AG10803 (cell line): ENCODE results near the gene SLC4A2.

Source experiments
- DNase-seq: peaks from one replicate; pipeline ENCODE4 v3.0.0; 2010; ENCODE audit warnings: low read depth
- H3K4me3 ChIP-seq: 2 replicates; pipeline ENCODE4 v1.5.1; 2011; ENCODE audit warnings: mild to moderate bottlenecking, low read length, control low read depth
- TF ChIP-seq, protein P1 (sequence below): conservative IDR thresholded peaks from 2 replicates; pipeline ENCODE4 v1.5.1; 2011; ENCODE audit warnings: mild to moderate bottlenecking, low read length, control low read depth, inconsistent platforms

Gene SLC4A2

DNA sequence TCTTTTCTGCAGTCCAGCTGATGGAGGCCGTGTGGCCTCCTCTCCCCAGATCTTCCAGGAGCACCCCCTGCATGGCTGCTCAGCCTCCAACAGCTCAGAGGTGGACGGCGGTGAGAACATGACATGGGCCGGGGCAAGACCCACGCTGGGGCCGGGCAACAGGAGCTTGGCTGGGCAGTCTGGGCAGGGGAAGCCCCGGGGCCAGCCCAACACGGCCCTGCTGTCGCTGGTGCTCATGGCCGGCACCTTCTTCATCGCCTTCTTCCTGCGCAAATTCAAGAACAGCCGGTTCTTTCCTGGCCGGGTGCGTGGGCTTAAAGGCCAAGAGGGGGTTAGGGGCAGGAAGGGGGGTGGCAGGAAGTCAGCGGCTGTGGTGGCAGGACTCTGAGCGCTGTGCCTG is 14.6 kb downstream of the SLC4A2 start:
- TF ChIP-seq, protein P1, sequence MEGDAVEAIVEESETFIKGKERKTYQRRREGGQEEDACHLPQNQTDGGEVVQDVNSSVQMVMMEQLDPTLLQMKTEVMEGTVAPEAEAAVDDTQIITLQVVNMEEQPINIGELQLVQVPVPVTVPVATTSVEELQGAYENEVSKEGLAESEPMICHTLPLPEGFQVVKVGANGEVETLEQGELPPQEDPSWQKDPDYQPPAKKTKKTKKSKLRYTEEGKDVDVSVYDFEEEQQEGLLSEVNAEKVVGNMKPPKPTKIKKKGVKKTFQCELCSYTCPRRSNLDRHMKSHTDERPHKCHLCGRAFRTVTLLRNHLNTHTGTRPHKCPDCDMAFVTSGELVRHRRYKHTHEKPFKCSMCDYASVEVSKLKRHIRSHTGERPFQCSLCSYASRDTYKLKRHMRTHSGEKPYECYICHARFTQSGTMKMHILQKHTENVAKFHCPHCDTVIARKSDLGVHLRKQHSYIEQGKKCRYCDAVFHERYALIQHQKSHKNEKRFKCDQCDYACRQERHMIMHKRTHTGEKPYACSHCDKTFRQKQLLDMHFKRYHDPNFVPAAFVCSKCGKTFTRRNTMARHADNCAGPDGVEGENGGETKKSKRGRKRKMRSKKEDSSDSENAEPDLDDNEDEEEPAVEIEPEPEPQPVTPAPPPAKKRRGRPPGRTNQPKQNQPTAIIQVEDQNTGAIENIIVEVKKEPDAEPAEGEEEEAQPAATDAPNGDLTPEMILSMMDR: no peak
- DNase-seq: no peak
- no peak overlapping the region for H3K4me3 ChIP-seq

DNA sequence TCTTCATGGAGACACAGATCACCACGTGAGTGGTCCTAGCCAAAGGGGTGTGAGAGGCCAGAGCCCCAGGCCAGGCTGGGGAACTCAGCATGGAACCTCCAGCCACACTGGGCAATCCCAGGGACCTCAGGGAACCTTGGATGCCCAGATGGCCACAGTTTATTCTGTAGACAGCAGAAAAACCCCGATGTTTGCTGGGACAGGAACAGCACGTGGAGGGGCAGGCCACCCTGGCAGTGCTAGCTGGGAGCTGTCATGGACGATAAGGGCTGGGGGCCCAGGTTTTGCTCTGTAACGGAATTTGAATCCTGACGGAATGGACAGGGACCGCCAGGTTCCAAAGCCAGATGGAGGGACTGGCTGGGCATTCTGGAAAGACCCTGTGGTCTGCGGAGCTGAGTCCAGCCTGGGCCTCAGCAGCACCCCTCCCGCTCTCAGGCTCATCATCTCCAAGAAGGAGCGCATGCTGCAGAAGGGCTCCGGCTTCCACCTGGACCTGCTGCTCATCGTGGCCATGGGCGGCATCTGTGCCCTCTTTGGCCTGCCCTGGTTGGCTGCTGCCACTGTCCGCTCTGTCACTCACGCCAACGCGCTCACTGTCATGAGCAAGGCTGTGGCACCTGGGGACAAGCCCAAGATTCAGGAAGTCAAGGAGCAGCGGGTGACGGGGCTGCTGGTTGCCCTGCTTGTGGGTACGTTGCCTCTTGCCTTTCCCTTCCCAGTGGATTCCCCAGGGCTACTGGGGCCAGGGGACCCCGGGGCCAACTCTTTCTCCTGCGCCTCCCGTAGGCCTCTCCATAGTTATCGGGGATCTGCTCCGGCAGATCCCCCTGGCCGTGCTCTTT is 15.7 kb downstream of the SLC4A2 start:
- DNase-seq: no peak
- TF ChIP-seq, protein P1: no peak
- H3K4me3 ChIP-seq: no peak overlapping the region

DNA sequence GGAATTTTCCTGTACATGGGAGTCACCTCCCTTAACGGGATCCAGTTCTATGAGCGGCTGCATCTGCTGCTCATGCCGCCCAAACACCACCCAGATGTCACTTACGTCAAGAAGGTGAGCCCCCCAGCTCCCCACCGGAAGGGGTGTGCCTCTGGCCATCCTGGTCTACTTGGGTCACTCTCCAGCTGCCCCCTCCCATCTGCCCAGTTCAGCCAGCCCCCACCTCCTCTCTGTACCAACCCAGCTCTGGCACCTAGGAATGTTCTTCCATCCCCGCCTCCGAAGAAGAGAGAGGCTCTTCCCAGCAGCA is 16.2 kb downstream of the SLC4A2 start:
- TF ChIP-seq, protein P1: no peak
- no peak overlapping the region for H3K4me3 ChIP-seq
- DNase-seq: no peak

DNA sequence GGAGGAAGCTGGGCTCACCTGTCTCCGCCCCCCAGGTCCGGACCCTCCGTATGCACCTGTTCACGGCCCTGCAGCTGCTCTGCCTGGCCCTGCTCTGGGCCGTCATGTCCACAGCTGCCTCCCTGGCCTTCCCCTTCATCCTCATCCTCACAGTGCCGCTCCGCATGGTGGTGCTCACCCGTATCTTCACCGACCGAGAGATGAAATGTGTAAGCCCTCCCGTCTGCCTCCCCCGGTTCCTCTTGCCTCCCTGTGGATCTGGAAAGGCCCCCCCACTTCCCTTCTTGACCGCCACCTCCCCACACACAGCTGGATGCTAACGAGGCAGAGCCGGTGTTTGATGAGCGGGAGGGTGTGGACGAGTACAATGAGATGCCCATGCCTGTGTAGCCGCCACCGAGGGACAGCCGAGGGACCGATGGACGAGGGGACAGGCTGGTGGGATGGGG is 16.6 kb downstream of the SLC4A2 start:
- H3K4me3 ChIP-seq: no peak overlapping the region
- TF ChIP-seq, protein P1: no peak
- DNase-seq: no peak

DNA sequence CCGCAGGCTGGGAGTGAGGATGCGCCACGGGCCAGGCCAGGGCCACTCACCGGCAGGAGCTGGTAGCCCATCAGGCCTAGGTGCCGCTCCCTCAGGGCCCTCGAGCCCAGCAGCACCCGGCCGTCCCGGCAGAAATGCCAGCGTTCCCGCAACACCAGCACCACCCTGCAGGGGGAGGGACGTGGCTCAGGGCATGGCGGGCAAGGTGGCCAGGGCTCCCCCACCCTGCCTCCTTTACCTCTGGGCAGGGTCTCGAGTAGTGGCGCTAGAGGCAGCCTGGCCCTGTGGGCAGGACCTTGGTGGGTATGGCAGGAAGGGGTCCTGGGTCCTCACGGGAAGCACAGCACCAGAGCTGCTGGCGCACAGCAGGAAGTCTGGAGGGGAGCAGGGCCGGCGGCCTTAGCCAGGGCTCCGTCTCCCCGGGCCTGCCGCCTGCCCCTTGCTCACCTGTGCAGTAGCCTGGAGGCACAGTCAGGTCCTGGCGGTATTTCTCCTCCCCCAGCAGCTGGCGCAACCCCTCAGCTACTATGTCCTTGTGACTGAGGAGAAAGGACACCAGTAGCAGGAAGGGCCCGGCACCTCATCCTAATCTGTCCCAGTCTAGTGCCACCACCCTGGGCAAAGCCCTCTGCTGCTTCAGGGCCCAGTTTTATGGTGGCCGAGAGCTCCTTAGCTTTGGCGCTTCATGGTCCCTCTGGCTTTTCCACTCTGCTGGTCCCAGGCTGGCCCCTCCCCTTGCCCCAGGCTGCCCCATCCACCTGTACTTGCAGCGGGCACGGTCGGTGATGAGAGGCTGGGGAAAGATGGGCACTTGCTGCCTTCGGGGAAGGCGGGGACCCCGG is 17.7 kb downstream of the SLC4A2 start:
- TF ChIP-seq, protein P1: peak; percentile 39
- DNase-seq: no peak
- H3K4me3 ChIP-seq: no peak overlapping the region

DNA sequence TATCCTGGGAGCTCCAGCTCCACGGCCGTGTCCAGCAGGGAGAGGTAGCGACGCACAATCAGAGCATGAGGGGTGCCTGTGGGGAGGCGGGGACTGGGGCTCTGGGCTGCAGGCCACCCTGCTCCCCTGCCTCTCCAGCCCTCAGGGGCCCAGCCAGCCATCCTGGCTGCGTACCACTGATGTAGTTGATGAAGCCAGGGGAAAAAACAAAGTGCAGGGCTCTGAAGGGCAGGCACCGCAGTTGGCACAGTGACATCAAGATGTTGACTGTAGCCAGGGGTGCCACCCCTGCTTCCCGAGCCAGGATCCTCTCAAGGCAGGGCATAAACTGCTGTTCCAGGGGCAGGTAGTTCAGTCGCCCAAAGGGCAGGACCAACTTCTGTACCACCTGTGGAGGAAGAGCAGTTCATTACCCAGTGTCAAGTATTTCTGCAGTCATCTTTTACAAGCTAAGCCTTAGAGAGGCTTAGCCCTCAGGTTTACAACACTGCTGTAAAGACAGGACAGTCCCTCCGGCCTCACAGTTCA is 18.4 kb downstream of the SLC4A2 start:
- H3K4me3 ChIP-seq: no peak overlapping the region
- DNase-seq: no peak
- TF ChIP-seq, protein P1: no peak
